ENCODE data around the gene ESYT3.
"Not testable (repeated sequence)": the region's sequence is repeated elsewhere in the genome, so short reads cannot be mapped to it uniquely, and the experiment has no call there.

ESYT3 gene

GRCh38 chr3:138443091-138443490 is 8.7 kb downstream of the ESYT3 start:
- no peak for DNase-seq (ENCODE audit: low read depth)

GRCh38 chr3:138443521-138444503 is 9.4 kb downstream of the ESYT3 start:
- DNase-seq (ENCODE audit: low read depth): no peak

- DNase-seq (ENCODE audit: low read depth): no peak
These were observed 10.8 kb downstream of the ESYT3 start for GRCh38 chr3:138445236-138445635.

GRCh38 chr3:138445654-138446053 is 11.2 kb downstream of the ESYT3 start:
- no peak for DNase-seq (ENCODE audit: low read depth)

- no peak for DNase-seq (ENCODE audit: low read depth)
These were observed 14.2 kb downstream of the ESYT3 start for GRCh38 chr3:138448631-138449030.

- no peak for DNase-seq (ENCODE audit: low read depth)
These were observed 15.1 kb downstream of the ESYT3 start for GRCh38 chr3:138449490-138449889.

- no peak for DNase-seq (ENCODE audit: low read depth)
These were observed 15.8 kb downstream of the ESYT3 start for GRCh38 chr3:138450181-138450580.

- no peak for DNase-seq (ENCODE audit: low read depth)
These were observed 16.4 kb downstream of the ESYT3 start for GRCh38 chr3:138450704-138451424.

- DNase-seq (ENCODE audit: low read depth): no peak
These were observed 17.3 kb downstream of the ESYT3 start for GRCh38 chr3:138451595-138452162.

- no peak for DNase-seq (ENCODE audit: low read depth)
These were observed 18.0 kb downstream of the ESYT3 start for GRCh38 chr3:138452436-138452835.

GRCh38 chr3:138453940-138454339 is 19.5 kb downstream of the ESYT3 start:
- DNase-seq (ENCODE audit: low read depth): not testable (repeated sequence)

GRCh38 chr3:138455801-138456716 is 21.6 kb downstream of the ESYT3 start:
- DNase-seq (ENCODE audit: low read depth): no peak

- DNase-seq (ENCODE audit: low read depth): no peak
These were observed 22.8 kb downstream of the ESYT3 start for GRCh38 chr3:138456961-138457862.

GRCh38 chr3:138457863-138458735 is 23.7 kb downstream of the ESYT3 start:
- no peak for DNase-seq (ENCODE audit: low read depth)

GRCh38 chr3:138458774-138459499 is 24.5 kb downstream of the ESYT3 start:
- DNase-seq (ENCODE audit: low read depth): no peak

GRCh38 chr3:138459619-138460535 is 25.5 kb downstream of the ESYT3 start:
- DNase-seq (ENCODE audit: low read depth): no peak

GRCh38 chr3:138460536-138461205 is 26.3 kb downstream of the ESYT3 start:
- no peak for DNase-seq (ENCODE audit: low read depth)
